CD4-positive, CD25-positive, alpha-beta regulatory T cell (primary cell): ENCODE measurements around the gene ADCY9. TPM values are rescaled to one million over a fixed set of nuclear protein-coding genes. Genes with fewer than 3 reads are reported as not detected.

Experiments used
- ATAC-seq, 2 donors: fragments of 150-1000 bp; cut with Tn5 transposase; one replicate each; pipeline ENCODE4 v1.10.0; 2021; ENCODE audit warnings: low read depth in 2 of 2, moderate number of reproducible peaks in 2 of 2, moderate library complexity in 1 of 2
- DNase-seq, 3 donors: peaks; one replicate each; pipeline versions ENCODE4 v3.0.0 to v3.0.0-alpha.2; 2012 to 2022; ENCODE audit warnings: mixed read lengths in 1 of 3
- H3K27ac ChIP-seq: one replicate; pipeline ENCODE4 v1.7.0; 2013; ENCODE audit warnings: mild to moderate bottlenecking, low read length; ENCODE audit not compliant: insufficient read depth, poor library complexity, severe bottlenecking
- H3K27me3 ChIP-seq: one replicate; pipeline ENCODE4 v1.7.0; 2013; ENCODE audit warnings: low read length; ENCODE audit not compliant: control insufficient read depth, insufficient read depth
- H3K36me3 ChIP-seq: one replicate; pipeline ENCODE4 v1.7.0; 2013; ENCODE audit warnings: mild to moderate bottlenecking, low read length, moderate library complexity; ENCODE audit not compliant: control insufficient read depth, insufficient read depth
- H3K4me1 ChIP-seq: 2 replicates; pipeline ENCODE4 v1.7.0; 2013; ENCODE audit warnings: mild to moderate bottlenecking, low read length; ENCODE audit not compliant: insufficient read depth, control insufficient read depth, poor library complexity, severe bottlenecking
- H3K4me3 ChIP-seq: one replicate; pipeline ENCODE4 v1.7.0; 2013; ENCODE audit warnings: low read depth, mild to moderate bottlenecking, low read length, moderate library complexity
- H3K9me3 ChIP-seq, 2 experiments: 1 replicate in 1 of 2; 2 replicates in 1 of 2; pipeline ENCODE4 v1.7.0; 2013; ENCODE audit warnings: low read length in 2 of 2, mild to moderate bottlenecking in 1 of 2, moderate library complexity in 1 of 2; ENCODE audit not compliant: control insufficient read depth in 2 of 2
- H3K27ac Mint-ChIP-seq, 3 donors: one replicate each; pipeline ENCODE4 v1.8.0; 2020 to 2022; ENCODE audit warnings: mild to moderate bottlenecking in 3 of 3, mixed read lengths in 3 of 3, moderate library complexity in 2 of 3
- H3K27me3 Mint-ChIP-seq: one replicate; pipeline ENCODE4 v1.8.0; 2022; ENCODE audit warnings: mild to moderate bottlenecking, mixed read lengths
- H3K36me3 Mint-ChIP-seq: one replicate; pipeline ENCODE4 v1.8.0; 2020; ENCODE audit warnings: mixed read lengths
- H3K4me1 Mint-ChIP-seq, 4 donors: one replicate each; pipeline ENCODE4 v1.8.0; 2020 to 2022; ENCODE audit warnings: mixed read lengths in 4 of 4, mild to moderate bottlenecking in 1 of 4
- H3K4me3 Mint-ChIP-seq, 4 donors: one replicate each; pipeline ENCODE4 v1.8.0; 2020 to 2022; ENCODE audit warnings: mild to moderate bottlenecking in 4 of 4, mixed read lengths in 4 of 4, moderate library complexity in 3 of 4
- H3K9me3 Mint-ChIP-seq, 7 donors: one replicate each; pipeline ENCODE4 v1.8.0; 2020 to 2022; ENCODE audit warnings: mixed read lengths in 7 of 7, mild to moderate bottlenecking in 3 of 7, moderate library complexity in 2 of 7
- polyA plus RNA-seq, 4 donors: library from polyadenylated mRNA; unstranded; fragments of 300-500 nt; fragmentation: Illumina TruSeq; gene quantifications; one replicate each; pipeline ENCODE4 v1.2.3, GENCODE V29; 2021
- total RNA-seq: library from RNA; stranded (reverse); gene quantifications from one replicate; pipeline ENCODE4 v1.2.3, GENCODE V29; 2022

The ADCY9 gene
- total and polyA plus RNA-seq, 5 donors from 2014 or later, result 0.06 to 7.8 (median 0.23) TPM

DNA sequence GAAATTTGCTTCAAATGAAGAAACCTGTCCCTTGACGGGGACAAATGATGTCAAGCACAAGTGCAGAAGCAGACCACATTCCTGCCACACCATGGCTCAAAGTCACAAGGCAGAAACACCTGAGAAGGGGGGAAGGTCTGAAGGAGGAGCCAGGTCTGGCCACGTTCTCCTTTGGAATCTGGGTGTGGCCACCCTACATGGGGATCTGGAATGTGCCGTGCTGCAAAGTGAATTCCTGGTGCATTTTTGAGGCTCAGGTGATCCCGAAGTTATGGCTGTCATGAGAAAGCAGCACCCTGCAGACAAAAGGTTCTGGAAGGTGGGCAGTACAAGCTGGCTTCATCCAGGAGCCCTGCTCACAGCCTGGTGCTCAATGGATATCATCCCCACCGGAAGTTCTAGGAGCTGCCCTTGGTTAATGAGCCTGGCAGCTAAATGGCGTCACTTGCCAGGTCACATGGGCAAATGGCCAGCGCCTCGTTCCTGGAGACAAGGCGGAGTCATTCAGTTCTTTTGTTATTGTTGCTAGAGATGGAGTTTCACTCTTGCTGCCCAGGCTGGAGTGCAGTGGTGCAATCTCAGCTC lies 20.1 kb upstream of the ADCY9 start:
- Mint-ChIP-seq H3K4me3 (no peak overlapping the region), H3K36me3 (no peaks in the 10 kb centered on the region), H3K27ac (no peak overlapping the region), H3K4me1 (peaks cover 0 to 5% (median under 1%) of the 10 kb centered on the region in 4 donors), H3K9me3 (peaks cover 0 to 2% (median 0%) of the 10 kb centered on the region in 7 donors), H3K27me3 (peaks cover 42% of the 10 kb centered on the region)
- Histone ChIP-seq H3K9me3 (no peaks in the 10 kb centered on the region), H3K36me3 (no peaks in the 10 kb centered on the region), H3K27me3 (peaks cover 2% of the 10 kb centered on the region), H3K27ac (no peak overlapping the region), H3K4me1 (no peaks in the 10 kb centered on the region), H3K4me3 (no peak overlapping the region)
- ATAC-seq (no peak), DNase-seq (no peak)

DNA sequence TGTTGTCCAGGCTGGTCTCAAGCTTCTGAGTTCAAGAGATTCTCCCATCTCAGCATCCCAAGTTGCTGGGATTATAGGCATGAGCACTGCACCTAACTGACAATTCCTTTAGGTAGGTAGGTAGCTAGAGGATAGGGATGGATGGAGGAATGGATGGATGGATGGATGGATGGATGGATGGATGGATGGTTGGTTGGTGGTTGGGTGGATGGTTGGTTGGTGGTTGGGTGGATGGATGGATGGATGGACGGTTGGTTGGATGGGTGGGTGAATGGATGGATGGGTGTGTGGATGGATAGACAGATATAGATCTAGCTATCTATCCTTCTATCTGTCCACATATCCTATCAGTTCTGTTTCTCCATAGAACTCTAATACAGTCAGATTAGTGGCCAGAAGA lies 19.3 kb upstream of the ADCY9 start:
- H3K27me3 ChIP-seq, result peaks cover 2% of the 10 kb centered on the region
- H3K9me3 Mint-ChIP-seq, result peaks cover 0 to 2% (median 0%) of the 10 kb centered on the region in 7 donors
- H3K36me3 ChIP-seq, result no peaks in the 10 kb centered on the region
- peaks cover 0 to 5% (median 0%) of the 10 kb centered on the region in 4 donors for H3K4me1 Mint-ChIP-seq
- H3K27me3 Mint-ChIP-seq, result peaks cover 40% of the 10 kb centered on the region
- no peaks in the 10 kb centered on the region for H3K4me1 ChIP-seq
- H3K4me3 Mint-ChIP-seq, result peak overlapping the region in 1 of 4 donors; percentile 80
- no peaks in the 10 kb centered on the region for H3K36me3 Mint-ChIP-seq
- no peak overlapping the region for H3K4me3 ChIP-seq
- DNase-seq (no peak), ATAC-seq (no peak)
- H3K27ac Mint-ChIP-seq, result no peak overlapping the region
- H3K27ac ChIP-seq, result no peak overlapping the region
- no peaks in the 10 kb centered on the region for H3K9me3 ChIP-seq

DNA sequence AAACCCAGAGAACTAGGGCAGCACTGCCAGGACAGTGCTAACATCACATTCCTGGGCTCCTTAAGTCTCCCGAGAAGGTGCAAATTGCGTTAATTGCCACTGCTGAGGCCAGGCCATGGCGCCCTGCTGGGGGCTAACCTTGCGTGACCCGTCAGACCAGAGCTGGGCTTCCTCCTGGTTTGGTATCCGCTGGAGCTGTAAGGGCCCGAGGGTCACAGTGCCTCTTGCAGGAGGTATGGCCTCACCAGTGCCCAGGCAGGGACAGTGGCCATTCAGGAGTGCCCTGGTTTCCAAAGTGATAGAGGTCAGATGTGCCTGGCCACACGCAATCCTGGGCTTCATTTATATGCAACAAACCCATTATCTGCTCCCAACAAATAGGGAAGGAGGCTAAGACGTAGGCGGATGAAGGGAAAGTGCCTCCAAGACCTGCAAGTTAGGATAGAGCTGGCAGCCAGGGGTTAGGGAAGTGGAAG lies 17.7 kb upstream of the ADCY9 start:
- Mint-ChIP-seq H3K4me1 (peaks cover 0 to 5% (median 0%) of the 10 kb centered on the region in 4 donors), H3K27me3 (peaks cover 43% of the 10 kb centered on the region), H3K4me3 (no peak overlapping the region), H3K9me3 (peaks cover 0 to 2% (median 0%) of the 10 kb centered on the region in 7 donors), H3K36me3 (peaks cover 3% of the 10 kb centered on the region), H3K27ac (no peak overlapping the region)
- peaks cover 2% of the 10 kb centered on the region for H3K27me3 ChIP-seq
- DNase-seq, result no peak
- no peaks in the 10 kb centered on the region for H3K9me3 ChIP-seq
- H3K4me1 ChIP-seq, result no peaks in the 10 kb centered on the region
- no peak for ATAC-seq
- H3K36me3 ChIP-seq, result no peaks in the 10 kb centered on the region
- H3K4me3 ChIP-seq, result no peak overlapping the region
- H3K27ac ChIP-seq, result no peak overlapping the region

DNA sequence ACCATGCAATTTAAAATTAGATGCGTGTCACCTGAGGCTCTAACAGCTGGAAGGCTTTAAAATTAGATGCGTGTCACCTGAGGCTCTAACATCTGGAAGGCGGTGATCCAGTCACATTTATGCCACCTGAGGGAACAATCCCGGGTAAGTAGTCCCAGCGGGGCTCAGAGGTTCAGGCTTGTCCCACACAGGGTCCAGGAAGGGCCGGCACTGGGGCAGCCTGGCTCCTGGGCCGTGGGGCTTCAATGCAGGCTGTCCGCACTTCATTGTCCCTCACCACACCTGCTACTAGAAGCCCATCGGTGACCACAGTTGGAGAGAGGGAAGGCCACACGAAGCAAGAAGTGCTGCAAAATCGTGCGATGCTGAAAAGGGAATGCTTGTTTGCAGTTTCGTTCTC lies 15.4 kb upstream of the ADCY9 start:
- Histone ChIP-seq H3K27ac (no peak overlapping the region), H3K27me3 (peaks cover 2% of the 10 kb centered on the region), H3K4me3 (no peak overlapping the region), H3K36me3 (no peaks in the 10 kb centered on the region), H3K4me1 (no peaks in the 10 kb centered on the region), H3K9me3 (no peaks in the 10 kb centered on the region)
- peaks cover 3% of the 10 kb centered on the region for H3K36me3 Mint-ChIP-seq
- peaks cover 31% of the 10 kb centered on the region for H3K27me3 Mint-ChIP-seq
- ATAC-seq, result no peak
- peaks cover 0 to 5% (median 0%) of the 10 kb centered on the region in 4 donors for H3K4me1 Mint-ChIP-seq
- H3K9me3 Mint-ChIP-seq, result peaks cover 0 to 2% (median 0%) of the 10 kb centered on the region in 7 donors
- DNase-seq, result no peak
- H3K27ac Mint-ChIP-seq, result no peak overlapping the region
- H3K4me3 Mint-ChIP-seq, result no peak overlapping the region

DNA sequence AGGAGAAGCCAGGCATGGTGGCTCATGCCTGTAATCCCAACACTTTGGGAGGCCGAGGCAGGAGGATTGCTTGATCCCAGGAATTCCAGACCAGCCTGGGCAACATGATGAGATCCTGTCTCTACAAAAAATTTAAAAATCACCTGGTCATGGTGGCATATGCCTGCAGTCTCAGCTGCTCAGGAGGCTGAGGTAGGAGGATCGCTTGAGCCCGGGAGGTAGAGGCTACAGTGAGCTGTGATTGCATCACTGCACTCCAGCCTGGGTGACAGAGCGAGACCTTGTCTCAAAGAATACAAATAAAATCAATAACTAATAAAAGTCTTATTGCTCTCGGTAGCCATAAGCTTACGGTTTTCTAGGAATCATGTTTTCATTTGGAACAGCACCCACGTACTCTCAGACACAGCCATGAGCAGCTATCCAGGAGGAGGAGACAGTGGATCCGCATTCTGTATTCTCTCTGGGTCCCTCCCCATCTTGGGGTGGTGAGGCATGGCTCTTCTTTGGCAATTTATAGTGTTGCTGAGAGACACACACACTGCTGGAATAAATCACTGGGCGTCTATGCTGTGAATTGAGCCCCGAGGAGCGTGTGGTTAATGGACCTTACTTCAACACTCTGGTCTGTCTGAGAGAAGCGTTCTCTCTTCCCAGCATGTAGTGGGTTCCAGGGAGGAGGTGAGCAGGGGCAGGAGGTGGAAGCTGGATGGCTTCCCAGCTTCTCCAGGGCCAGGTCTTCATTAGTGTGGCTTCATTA lies 8.5 kb upstream of the ADCY9 start:
- Histone ChIP-seq H3K27me3 (no peaks in the 10 kb centered on the region), H3K27ac (no peak overlapping the region), H3K36me3 (no peaks in the 10 kb centered on the region), H3K9me3 (no peaks in the 10 kb centered on the region), H3K4me1 (no peaks in the 10 kb centered on the region), H3K4me3 (no peak overlapping the region)
- Mint-ChIP-seq H3K4me1 (no peaks in the 10 kb centered on the region), H3K27me3 (peaks cover 19% of the 10 kb centered on the region), H3K27ac (no peak overlapping the region), H3K4me3 (no peak overlapping the region), H3K9me3 (no peaks in the 10 kb centered on the region), H3K36me3 (peaks cover 3% of the 10 kb centered on the region)
- DNase-seq, result no peak
- ATAC-seq, result no peak

DNA sequence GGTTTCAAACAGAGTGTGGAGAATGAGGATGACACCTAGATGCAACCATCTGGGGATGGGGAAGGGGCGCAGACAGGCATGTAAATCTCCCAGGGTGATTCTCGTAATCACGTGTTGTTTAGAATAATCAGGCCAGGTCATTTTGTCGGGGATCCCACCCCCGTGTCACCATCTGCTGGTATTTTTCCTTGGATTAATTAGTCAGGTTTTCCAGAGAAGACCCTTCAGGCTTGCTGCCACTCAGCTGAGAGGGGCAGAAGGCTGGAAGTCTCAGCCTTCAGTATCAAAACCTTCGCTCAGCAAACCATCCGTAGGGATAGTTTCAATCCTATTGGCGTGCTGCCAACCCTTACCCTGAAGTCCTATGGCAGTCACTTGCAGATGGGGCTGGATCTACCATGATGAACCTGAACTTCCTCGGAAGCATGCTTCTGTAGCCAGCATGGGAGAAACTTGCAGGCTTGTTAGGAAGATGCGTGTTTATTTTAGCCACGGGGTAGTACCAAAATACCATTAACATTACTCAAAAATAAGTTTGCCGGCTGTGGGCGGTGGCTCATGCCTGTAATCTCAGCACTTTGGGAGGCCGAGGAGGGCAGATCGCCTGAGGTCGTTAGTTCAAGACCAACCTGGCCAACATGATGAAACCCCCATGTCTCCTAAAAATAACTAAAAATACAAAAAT lies 7.5 kb upstream of the ADCY9 start:
- Mint-ChIP-seq H3K4me1 (no peaks in the 10 kb centered on the region), H3K4me3 (no peak overlapping the region), H3K9me3 (no peaks in the 10 kb centered on the region), H3K27me3 (peaks cover 14% of the 10 kb centered on the region), H3K36me3 (no peaks in the 10 kb centered on the region), H3K27ac (no peak overlapping the region)
- ATAC-seq (no peak), DNase-seq (no peak)
- H3K4me3 ChIP-seq, result no peak overlapping the region
- H3K9me3 ChIP-seq, result no peaks in the 10 kb centered on the region
- no peak overlapping the region for H3K27ac ChIP-seq
- peaks cover 4% of the 10 kb centered on the region for H3K27me3 ChIP-seq
- H3K4me1 ChIP-seq, result no peaks in the 10 kb centered on the region
- no peaks in the 10 kb centered on the region for H3K36me3 ChIP-seq

DNA sequence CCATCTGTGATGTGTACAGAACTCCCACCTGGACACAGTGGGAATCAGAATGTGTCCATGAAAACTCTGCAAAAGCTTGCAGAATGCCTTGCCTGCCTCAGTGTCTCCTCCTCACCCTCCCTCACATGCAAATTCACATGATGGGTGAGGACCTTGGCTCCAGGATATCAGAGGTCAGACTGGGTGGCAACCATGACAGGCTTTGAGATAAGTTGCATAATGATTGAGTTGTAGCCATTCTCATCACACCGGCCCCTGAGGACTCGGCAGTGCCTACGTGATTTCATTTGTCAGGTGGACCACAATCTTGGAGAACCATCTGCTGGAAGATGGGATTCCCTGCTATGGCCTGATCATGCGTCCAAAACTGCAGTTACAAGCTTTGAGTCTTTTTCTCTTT lies 3.9 kb upstream of the ADCY9 start:
- Histone ChIP-seq H3K4me3 (no peak overlapping the region), H3K9me3 (no peaks in the 10 kb centered on the region), H3K27me3 (peaks cover 7% of the 10 kb centered on the region), H3K4me1 (peaks cover 11% of the 10 kb centered on the region), H3K27ac (no peak overlapping the region), H3K36me3 (no peaks in the 10 kb centered on the region)
- peaks cover 0 to 8% (median 6%) of the 10 kb centered on the region in 4 donors for H3K4me1 Mint-ChIP-seq
- no peaks in the 10 kb centered on the region for H3K36me3 Mint-ChIP-seq
- H3K4me3 Mint-ChIP-seq, result no peak overlapping the region
- ATAC-seq (no peak), DNase-seq (no peak)
- peaks cover 6% of the 10 kb centered on the region for H3K27me3 Mint-ChIP-seq
- no peaks in the 10 kb centered on the region for H3K9me3 Mint-ChIP-seq
- no peak overlapping the region for H3K27ac Mint-ChIP-seq
